VCaP (cell line): ENCODE results near the gene ORAI3.

Experiments used
- H3K27ac ChIP-seq: fragments of 450-650 bp; 2 replicates; pipeline ENCODE4 v1.5.1; 2017
- CTCF ChIP-seq: fragments of 450-650 bp; conservative IDR thresholded peaks from 2 replicates; pipeline ENCODE4 v1.5.1; 2017; ENCODE audit warnings: mild to moderate bottlenecking, moderate library complexity

The ORAI3 gene

GRCh38 chr16:30950516-30951065 is 1.7 kb downstream of the ORAI3 start:
- peak overlapping the region; percentile 78 for H3K27ac ChIP-seq
- no peak for TF ChIP-seq CTCF

DNA sequence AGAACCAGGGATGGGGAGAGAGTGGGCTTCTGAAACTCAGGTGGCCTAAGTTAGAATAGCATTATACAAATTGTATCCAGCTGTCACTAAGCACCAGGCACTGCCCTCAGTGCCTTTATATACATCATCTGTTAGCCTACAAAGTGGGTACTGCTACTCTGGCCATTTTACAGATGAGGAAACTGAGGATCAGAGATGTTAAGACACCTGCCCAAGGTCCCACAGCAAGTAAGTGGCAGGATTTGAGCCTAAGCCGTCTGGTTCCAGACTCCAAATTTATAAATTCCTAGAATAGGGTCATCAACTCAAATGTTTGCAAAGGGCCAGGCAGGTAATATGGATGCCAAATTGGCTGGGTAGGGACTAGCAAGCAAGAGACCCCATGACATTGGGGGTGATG is 2.3 kb downstream of the ORAI3 start:
- H3K27ac ChIP-seq, result peak overlapping the region; percentile 78
- no peak for TF ChIP-seq CTCF

- H3K27ac ChIP-seq, result peak overlapping the region; percentile 78
- TF ChIP-seq CTCF, result no peak
These were observed 2.9 kb downstream of the ORAI3 start for GRCh38 chr16:30951750-30952149.

DNA sequence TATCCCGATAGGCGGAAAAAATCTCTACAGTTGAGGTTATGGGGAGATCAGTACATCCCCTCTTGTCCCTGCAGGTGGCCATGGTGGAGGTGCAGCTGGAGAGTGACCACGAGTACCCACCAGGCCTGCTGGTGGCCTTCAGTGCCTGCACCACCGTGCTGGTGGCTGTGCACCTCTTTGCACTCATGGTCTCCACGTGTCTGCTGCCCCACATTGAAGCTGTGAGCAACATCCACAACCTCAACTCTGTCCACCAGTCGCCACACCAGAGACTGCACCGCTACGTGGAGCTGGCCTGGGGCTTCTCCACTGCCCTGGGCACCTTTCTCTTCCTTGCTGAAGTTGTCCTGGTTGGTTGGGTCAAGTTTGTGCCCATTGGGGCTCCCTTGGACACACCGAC is 4.2 kb downstream of the ORAI3 start:
- no peak for TF ChIP-seq CTCF

DNA sequence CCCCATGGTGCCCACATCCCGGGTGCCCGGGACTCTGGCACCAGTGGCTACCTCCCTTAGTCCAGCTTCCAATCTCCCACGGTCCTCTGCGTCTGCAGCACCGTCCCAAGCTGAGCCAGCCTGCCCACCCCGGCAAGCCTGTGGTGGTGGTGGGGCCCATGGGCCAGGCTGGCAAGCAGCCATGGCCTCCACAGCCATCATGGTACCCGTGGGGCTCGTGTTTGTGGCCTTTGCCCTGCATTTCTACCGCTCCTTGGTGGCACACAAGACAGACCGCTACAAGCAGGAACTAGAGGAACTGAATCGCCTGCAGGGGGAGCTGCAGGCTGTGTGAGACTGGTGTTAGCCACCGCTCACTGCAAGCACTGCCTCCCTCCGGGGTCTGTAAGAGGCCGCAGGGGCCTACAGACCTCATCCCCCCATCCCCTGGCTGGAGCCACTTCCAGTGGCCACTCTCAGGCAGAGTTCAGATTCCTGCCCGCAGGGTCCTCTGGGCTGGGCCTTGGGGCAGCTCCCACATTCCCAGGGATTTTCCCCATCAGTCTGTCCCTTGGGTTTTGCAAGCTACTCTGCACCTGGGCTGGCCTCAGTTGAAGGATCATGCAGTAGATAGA is 4.8 kb downstream of the ORAI3 start:
- peak; percentile 38; the same call in 1 of the 2 replicates for TF ChIP-seq CTCF
- H3K27ac ChIP-seq, result no peak overlapping the region

More for the DNA sequence above, 4.2 kb downstream of the ORAI3 start:
- H3K27ac ChIP-seq, result no peak overlapping the region; the same call in 1 of the 2 replicates

DNA sequence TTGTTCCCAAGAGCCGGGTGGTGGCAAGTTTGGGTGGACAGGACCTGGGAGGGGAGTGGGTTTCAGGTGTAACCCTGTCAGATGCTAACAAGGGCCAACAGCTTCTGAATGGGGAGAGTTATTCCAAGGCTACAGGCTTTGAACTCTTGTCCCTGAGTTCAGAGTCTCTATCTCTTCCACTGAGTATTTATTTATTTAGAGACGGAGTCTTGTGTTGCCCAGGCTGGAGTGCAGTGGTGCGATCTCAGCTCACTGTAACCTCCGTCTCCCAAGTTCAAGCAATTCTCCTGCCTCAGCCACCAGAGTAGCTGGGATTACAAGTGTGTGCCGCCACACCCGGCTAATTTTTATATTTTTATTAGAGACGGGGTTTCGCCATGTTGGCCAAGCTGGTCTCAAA is 6.1 kb downstream of the ORAI3 start:
- H3K27ac ChIP-seq, result no peak overlapping the region

More for the DNA sequence above, 6.1 kb downstream of the ORAI3 start:
- TF ChIP-seq CTCF, result no peak
